H1 (cell line): ENCODE results near the gene ZNF414. TPM values are rescaled to one million over a fixed set of nuclear protein-coding genes. Genes with fewer than 3 reads are reported as not detected.

Experiments
- CTCF ChIA-PET: fragments of 300-600 bp; sonication (Branson Sonifier 250); formaldehyde crosslinking; loops from one replicate; lab custom pipeline; 2021; ENCODE audit not compliant: partially characterized antibody; lab: Charles Lee
- POLR2A ChIA-PET: fragments of 300-600 bp; sonication (Branson Sonifier 250); formaldehyde crosslinking; loops from one replicate; lab custom pipeline; 2021; ENCODE audit warnings: inconsistent platforms; ENCODE audit not compliant: partially characterized antibody; lab: Charles Lee
- DNase-seq, 2 experiments: peaks; one replicate each; pipeline versions ENCODE4 v3.0.0 to v3.0.0-alpha.2; 2010 to 2022; ENCODE audit warnings: low spot score in 2 of 2, low read depth in 1 of 2, mixed read lengths in 1 of 2
- FAIRE-seq: peaks from 2 replicates; lab custom pipeline; 2011; peaks lifted over from hg19 to GRCh38; lab: Jason Lieb, UNC
- H2AFZ ChIP-seq: 2 replicates; pipeline ENCODE4 v1.8.1; 2012; ENCODE audit warnings: low read length, inconsistent platforms
- H2AK5ac ChIP-seq: 2 replicates; pipeline ENCODE4 v1.6.1; 2013; ENCODE audit warnings: low read depth, low read length
- H2BK120ac ChIP-seq: replicated peaks from 2 replicates; pipeline ENCODE3; 2013; ENCODE audit warnings: low read depth, low read length, inconsistent platforms
- H2BK12ac ChIP-seq: 2 replicates; pipeline ENCODE4 v1.6.1; 2013; ENCODE audit warnings: low read depth, low read length
- H2BK15ac ChIP-seq: 2 replicates; pipeline ENCODE4 v1.6.1; 2013; ENCODE audit warnings: low read length
- H2BK20ac ChIP-seq: 2 replicates; pipeline ENCODE4 v1.6.1; 2013; ENCODE audit warnings: low read length
- H2BK5ac ChIP-seq: 2 replicates; pipeline ENCODE4 v1.6.1; 2013; ENCODE audit warnings: low read depth, low read length
- H3K14ac ChIP-seq: 2 replicates; pipeline ENCODE4 v1.6.1; 2013; ENCODE audit warnings: inconsistent platforms; ENCODE audit not compliant: insufficient read length
- H3K18ac ChIP-seq: 2 replicates; pipeline ENCODE4 v1.6.1; 2013; ENCODE audit warnings: low read length; ENCODE audit errors: extremely low read depth
- H3K23ac ChIP-seq: 2 replicates; pipeline ENCODE4 v1.6.1; 2013; ENCODE audit warnings: inconsistent platforms; ENCODE audit not compliant: insufficient read length
- H3K23me2 ChIP-seq: 2 replicates; pipeline ENCODE4 v1.6.1; 2013; ENCODE audit warnings: low read depth, low read length
- H3K27ac ChIP-seq: 2 replicates; pipeline ENCODE4 v1.6.1; 2011; ENCODE audit warnings: low read depth, low read length, inconsistent platforms
- H3K27me3 ChIP-seq, 4 experiments: replicated peaks in 1 of 4; 1 replicate in 1 of 4; 2 replicates in 3 of 4; pipeline versions ENCODE4 v1.6.1 to v1.8.1; 2011 to 2013; ENCODE audit warnings: low read length in 3 of 4, mild to moderate bottlenecking in 3 of 4, inconsistent platforms in 2 of 4, mixed read lengths in 2 of 4, moderate library complexity in 1 of 4; ENCODE audit not compliant: control insufficient read depth in 3 of 4, insufficient read depth in 3 of 4; ENCODE audit errors: extremely low read depth in 1 of 4
- H3K36me3 ChIP-seq, 4 experiments: 2 replicates each; pipeline versions ENCODE4 v1.6.1 to v1.8.1; 2011 to 2013; ENCODE audit warnings: mild to moderate bottlenecking in 4 of 4, low read length in 3 of 4, moderate library complexity in 2 of 4, control low read depth in 1 of 4, inconsistent platforms in 1 of 4; ENCODE audit not compliant: insufficient read depth in 4 of 4, control insufficient read depth in 2 of 4
- H3K4ac ChIP-seq: replicated peaks from 2 replicates; pipeline ENCODE3; 2013; ENCODE audit warnings: low read length, low read depth, mixed read lengths, inconsistent platforms; ENCODE audit not compliant: insufficient read length
- H3K4me1 ChIP-seq, 4 experiments: replicated peaks in 1 of 4; 1 replicate in 1 of 4; 2 replicates in 3 of 4; pipeline versions ENCODE4 v1.6.1 to v1.8.1; 2011 to 2013; ENCODE audit warnings: low read length in 3 of 4, inconsistent platforms in 2 of 4, mixed read lengths in 1 of 4; ENCODE audit not compliant: insufficient read depth in 4 of 4, control insufficient read depth in 3 of 4
- H3K4me2 ChIP-seq, 2 experiments: 2 replicates each; pipeline versions ENCODE4 v1.6.1 to v1.8.1; 2011 to 2013; ENCODE audit warnings: low read depth in 2 of 2, low read length in 2 of 2, control low read depth in 1 of 2, inconsistent platforms in 1 of 2, mild to moderate bottlenecking in 1 of 2; ENCODE audit not compliant: insufficient read depth in 1 of 2
- H3K4me3 ChIP-seq, 4 experiments: fragments of 200-600, 300-600 bp in 1 of 4; sonication (generic), shearing (Covaris generic), sonication (Bioruptor Twin) in 1 of 4; 2 replicates each; pipeline versions ENCODE4 v1.5.1 to v1.8.1; 2011 to 2016; ENCODE audit warnings: low read length in 4 of 4, low read depth in 3 of 4, control low read depth in 2 of 4, inconsistent platforms in 2 of 4, mild to moderate bottlenecking in 2 of 4, mixed read lengths in 1 of 4, moderate library complexity in 1 of 4; ENCODE audit not compliant: insufficient read depth in 2 of 4; ENCODE audit errors: extremely low read depth in 1 of 4
- H3K56ac ChIP-seq: replicated peaks from 2 replicates; pipeline ENCODE3; 2013; ENCODE audit warnings: low read depth, mild to moderate bottlenecking, mixed read lengths, low read length, inconsistent platforms; ENCODE audit not compliant: insufficient read length
- H3K79me1 ChIP-seq: 2 replicates; pipeline ENCODE4 v1.6.1; 2013; ENCODE audit warnings: low read depth, low read length, control low read depth
- H3K79me2 ChIP-seq, 2 experiments: 2 replicates each; pipeline versions ENCODE4 v1.6.1 to v1.8.1; 2012 to 2013; ENCODE audit warnings: low read length in 2 of 2, mild to moderate bottlenecking in 2 of 2, inconsistent platforms in 1 of 2; ENCODE audit not compliant: insufficient read depth in 2 of 2, control insufficient read depth in 1 of 2
- H3K9ac ChIP-seq, 4 experiments: replicated peaks in 1 of 4; 1 replicate in 1 of 4; 2 replicates in 3 of 4; pipeline versions ENCODE4 v1.6.1 to v1.8.1; 2011 to 2013; ENCODE audit warnings: low read depth in 3 of 4, low read length in 3 of 4, control low read depth in 2 of 4, mild to moderate bottlenecking in 2 of 4, moderate library complexity in 2 of 4, inconsistent platforms in 1 of 4; ENCODE audit errors: extremely low read depth in 1 of 4
- H3K9me3 ChIP-seq, 2 experiments: 2 replicates each; pipeline versions ENCODE4 v1.6.1 to v1.8.1; 2012 to 2013; ENCODE audit warnings: mild to moderate bottlenecking in 2 of 2, moderate library complexity in 2 of 2, control low read depth in 1 of 2, inconsistent platforms in 1 of 2, low read depth in 1 of 2, low read length in 1 of 2, mixed read lengths in 1 of 2; ENCODE audit not compliant: insufficient read depth in 2 of 2
- H4K20me1 ChIP-seq, 2 experiments: replicated peaks in 1 of 2; 2 replicates each; pipeline versions ENCODE3 to v1.8.1; 2011 to 2013; ENCODE audit warnings: inconsistent platforms in 2 of 2, low read length in 2 of 2, mild to moderate bottlenecking in 1 of 2; ENCODE audit not compliant: insufficient read depth in 2 of 2, control insufficient read depth in 1 of 2
- H4K5ac ChIP-seq: 2 replicates; pipeline ENCODE4 v1.6.1; 2013; ENCODE audit warnings: low read length, low read depth, mixed read lengths, inconsistent platforms; ENCODE audit not compliant: insufficient read length
- H4K8ac ChIP-seq: 2 replicates; pipeline ENCODE4 v1.8.0; 2013; ENCODE audit warnings: mild to moderate bottlenecking, moderate library complexity, low read length, inconsistent platforms; ENCODE audit not compliant: insufficient read depth; ENCODE audit errors: extremely low read depth
- H4K91ac ChIP-seq: replicated peaks from 2 replicates; pipeline ENCODE3; 2013; ENCODE audit warnings: low read length, mixed read lengths, inconsistent platforms; ENCODE audit not compliant: insufficient read length
- ATF2 ChIP-seq: IDR thresholded peaks from 2 replicates; pipeline ENCODE4 v1.6.1; 2012; ENCODE audit warnings: low read length, inconsistent platforms
- ATF3 ChIP-seq: IDR thresholded peaks from 2 replicates; pipeline ENCODE4 v1.6.1; 2011; ENCODE audit warnings: low read depth, mild to moderate bottlenecking, low read length; ENCODE audit not compliant: insufficient read depth
- CBX8 ChIP-seq: fragments of 300-800, 300-1000 bp; sonication (generic); IDR thresholded peaks from 2 replicates; pipeline ENCODE4 v1.7.1; 2016; ENCODE audit warnings: low read depth, low read length, borderline replicate concordance
- GTF2F1 ChIP-seq: IDR thresholded peaks from 2 replicates; pipeline ENCODE4 v1.6.1; 2012; ENCODE audit warnings: low read depth, low read length, improper control_type of control experiment, borderline replicate concordance
- KDM4A ChIP-seq: IDR thresholded peaks from one replicate; pipeline ENCODE4 v1.7.1; 2012; ENCODE audit warnings: low read depth, mild to moderate bottlenecking, moderate library complexity, low read length, inconsistent platforms; ENCODE audit not compliant: severe bottlenecking
- KDM5A ChIP-seq: fragments of 200-600 bp; IDR thresholded peaks from 2 replicates; pipeline ENCODE4 v1.7.1; 2012; ENCODE audit warnings: mild to moderate bottlenecking, low read length, inconsistent platforms, mixed read lengths
- MAX ChIP-seq: IDR thresholded peaks from 2 replicates; pipeline ENCODE4 v1.6.1; 2012; ENCODE audit warnings: inconsistent platforms
- NANOG ChIP-seq: IDR thresholded peaks from 2 replicates; pipeline ENCODE4 v1.6.1; 2011; ENCODE audit warnings: low read length, low read depth, mild to moderate bottlenecking, inconsistent platforms; ENCODE audit not compliant: insufficient read depth, poor library complexity, severe bottlenecking
- PHF8 ChIP-seq: fragments of 200-600 bp; sonication (generic); conservative IDR thresholded peaks from 2 replicates; pipeline ENCODE4 v1.7.1; 2012; ENCODE audit warnings: low read depth, mild to moderate bottlenecking, inconsistent platforms, low read length, moderate library complexity
- POLR2A ChIP-seq, 2 experiments: IDR thresholded peaks; 1 replicate in 1 of 2; 2 replicates in 1 of 2; pipeline ENCODE4 v1.6.1; 2011; ENCODE audit warnings: low read depth in 2 of 2, low read length in 2 of 2, mild to moderate bottlenecking in 2 of 2; ENCODE audit errors: control extremely low read depth in 1 of 2
- SUZ12 ChIP-seq: fragments of 200-600 bp; sonication (generic); IDR thresholded peaks from 2 replicates; pipeline ENCODE4 v1.6.1; 2012; ENCODE audit warnings: mild to moderate bottlenecking, inconsistent platforms, low read length, moderate library complexity, mixed read lengths
- WGBS, 2 experiments: shearing (Covaris generic) in 1 of 2; methylation state at CpG; one replicate each; pipeline versions ENCODE4 v1.1.6 to v1.1.7; 2013 to 2015; ENCODE audit warnings: low lambda C conversion rate in 2 of 2, mixed read lengths in 2 of 2, inconsistent platforms in 1 of 2, low coverage in 1 of 2, missing lambda C conversion rate in 1 of 2; ENCODE audit not compliant: insufficient replicate concordance in 2 of 2, insufficient coverage in 1 of 2, insufficient read length in 1 of 2; ENCODE audit errors: extremely low coverage in 1 of 2, missing lambda C conversion rate in 1 of 2; 5-methylcytosine and 5-hydroxymethylcytosine counted together
- polyA plus RNA-seq, 7 experiments: library from polyadenylated mRNA; depleted of rRNA in 3 of 7; stranded (reverse) in 5 of 7; unstranded in 2 of 7; fragments of >200 nt in 5 of 7; fragments of 200-250 nt in 2 of 7; gene quantifications; 1 replicate in 5 of 7; 2 replicates in 1 of 7; 4 replicates in 1 of 7; pipeline versions ENCODE4 v1.2.1 to v1.2.3, GENCODE V29; 2011 to 2013; ENCODE audit warnings: missing spikeins in 2 of 7, mixed read lengths in 2 of 7
- total RNA-seq: library from RNA; stranded (reverse); fragmentation: NEBNext Ultra II Directional; extraction: Animal tissue kit (Norgen Biotek cat#: 25700); gene quantifications from 2 replicates; pipeline ENCODE4 v1.2.1, GENCODE V29; 2021

Gene ZNF414
- total and polyA plus RNA-seq, 2 of the 8 experiments (the other 6 are each of a cell fraction or from before 2014, with no cell fraction given), result 9.7 to 26.8 TPM

DNA sequence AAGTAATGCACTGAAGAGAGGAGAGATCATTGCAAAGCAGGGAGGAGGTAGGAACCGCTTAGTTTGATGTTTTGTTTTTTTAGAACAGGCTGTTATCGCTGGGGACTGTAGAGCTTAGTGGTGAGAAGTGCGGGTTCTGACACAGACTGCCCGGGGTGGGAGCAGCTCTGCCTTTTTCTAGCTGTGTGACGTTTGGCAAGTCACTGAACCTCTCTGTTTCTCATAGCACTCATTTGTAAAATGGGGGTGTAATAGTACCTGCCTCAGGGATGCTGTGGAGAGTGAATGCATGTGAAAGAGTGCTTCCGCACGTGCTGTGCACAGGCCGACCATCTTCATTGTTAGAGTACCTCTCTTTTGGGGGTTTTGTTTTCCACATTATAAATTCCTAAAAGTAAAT lies 30.8 kb downstream of the ZNF414 start:
- H2BK120ac ChIP-seq, result no peak overlapping the region
- TF ChIP-seq ATF3, result no peak
- TF ChIP-seq CBX8, result no peak
- no peak for TF ChIP-seq NANOG
- TF ChIP-seq POLR2A (IDR thresholded peaks at IDR 0.05; ENCODE audit: control extremely low read depth in 1 of 2, low read depth in 2 of 2, low read length in 2 of 2), result no peak
- TF ChIP-seq PHF8, result no peak
- no peak for TF ChIP-seq KDM5A
- no peak for TF ChIP-seq GTF2F1
- no peak for TF ChIP-seq KDM4A
- no peak for TF ChIP-seq MAX
- no peak for TF ChIP-seq ATF2
- no peak for TF ChIP-seq SUZ12

More for the DNA sequence above, 30.8 kb downstream of the ZNF414 start:
- WGBS, 2 experiments, result 97% methylated on average over 8 of the region's 8 CpGs; no CpG with 5 or more reads in 1 of the 2 experiments
- Histone ChIP-seq H3K23ac (no peak overlapping the region), H2BK12ac (no peak overlapping the region), H4K91ac (no peak overlapping the region), H3K4me1 (no peaks in the 10 kb centered on the region; a peak in 1 of 7 replicates), H4K8ac (no peak overlapping the region), H3K79me1 (peaks cover 29% of the 10 kb centered on the region), H2BK5ac (no peak overlapping the region), H2BK15ac (no peak overlapping the region), H2BK20ac (no peak overlapping the region), H3K27ac (no peak overlapping the region), H3K18ac (no peak overlapping the region), H3K4me2 (no peak overlapping the region), H3K4me3 (no peak overlapping the region), H2AFZ (no peak overlapping the region), H3K23me2 (no peaks in the 10 kb centered on the region; the same call in 1 of the 2 replicates), H3K9me3 (no peaks in the 10 kb centered on the region), H4K5ac (no peak overlapping the region), H3K27me3 (no peaks in the 10 kb centered on the region), H3K36me3 (peaks cover 33 to 76% (median 52%) of the 10 kb centered on the region in 4 experiments), H3K56ac (no peak overlapping the region), H3K9ac (no peak overlapping the region), H3K79me2 (peaks cover 1 to 59% of the 10 kb centered on the region in 2 experiments; a peak in 3 of 4 replicates), H3K14ac (no peak overlapping the region), H3K4ac (no peak overlapping the region), H4K20me1 (peaks cover 28 to 48% of the 10 kb centered on the region in 2 experiments), H2AK5ac (no peak overlapping the region)
- CTCF ChIA-PET, result interaction anchor here (0.6 to 2.5 kb wide), 6 partner anchors 13 to 97 kb away, joined by 3 to 9 read pairs (median 5); no protein-coding TSS in a partner anchor
- DNase-seq (no peak), FAIRE-seq (no peak)
- POLR2A ChIA-PET, result interaction anchor here (0.9 to 6.4 kb wide), 4 partner anchors 10 to 37 kb away, joined by 5 to 54 read pairs (median 5); partner anchors contain the start of gene HNRNPM
